Caco-2 (cell line): Measurements from ENCODE around the gene PELI2. TPM values are rescaled to one million over a fixed set of nuclear protein-coding genes. Genes with fewer than 3 reads are reported as not detected.

Experiments
- Bru-seq: library from RNA; stranded (reverse); fragments of 400-500 nt; gene quantifications from one replicate; lab custom pipeline; 2021; lab: Mats Ljungman, UMichigan
- BruChase-seq, 2 experiments: library from RNA; stranded (reverse); fragments of 400-500 nt; gene quantifications; one replicate each; lab custom pipeline; 2021; lab: Mats Ljungman, UMichigan
- BruUV-seq: library from RNA; stranded (reverse); fragments of 400-500 nt; replicated peaks from 2 replicates; lab custom pipeline; 2021; lab: Mats Ljungman, UMichigan
- CTCF ChIA-PET: fragments of 300-600 bp; sonication (Branson Sonifier 250); formaldehyde crosslinking; loops from one replicate; lab custom pipeline; 2022; ENCODE audit warnings: antibody characterized with exemption; lab: Charles Lee
- POLR2A ChIA-PET: fragments of 300-600 bp; sonication (Branson Sonifier 250); formaldehyde crosslinking; loops from one replicate; lab custom pipeline; 2022; ENCODE audit warnings: antibody characterized with exemption; lab: Charles Lee
- DNase-seq, 2 experiments: peaks; one replicate each; pipeline versions ENCODE4 v3.0.0 to v3.0.0-alpha.2; 2020 to 2022
- H3K27me3 ChIP-seq: replicated peaks from 2 replicates; pipeline ENCODE4 v1.6.0; 2011; ENCODE audit warnings: low read length; ENCODE audit not compliant: control insufficient read depth, insufficient read depth
- H3K36me3 ChIP-seq: 2 replicates; pipeline ENCODE4 v1.5.1; 2011; ENCODE audit warnings: low read length; ENCODE audit not compliant: control insufficient read depth, insufficient read depth
- H3K4me1 ChIP-seq: fragments of 250-450 bp; sonication (Bioruptor Pico); 2 replicates; pipeline ENCODE4 v1.5.1; 2020; ENCODE audit warnings: mild to moderate bottlenecking
- H3K4me3 ChIP-seq: 2 replicates; pipeline ENCODE4 v1.5.1; 2011; ENCODE audit warnings: low read depth, mild to moderate bottlenecking, control low read depth, low read length
- H3K9me3 ChIP-seq: fragments of 250-450 bp; sonication (Bioruptor Pico); 2 replicates; pipeline ENCODE4 v1.5.1; 2020; ENCODE audit warnings: mild to moderate bottlenecking, moderate library complexity
- H3K27ac Mint-ChIP-seq: one replicate; pipeline ENCODE4 v1.8.0; 2022; ENCODE audit warnings: mixed read lengths; ENCODE audit not compliant: unreplicated experiment
- H3K27me3 Mint-ChIP-seq: one replicate; pipeline ENCODE4 v1.8.0; 2022; ENCODE audit warnings: mixed read lengths; ENCODE audit not compliant: insufficient read depth, unreplicated experiment
- H3K36me3 Mint-ChIP-seq: one replicate; pipeline ENCODE4 v1.8.0; 2022; ENCODE audit warnings: mild to moderate bottlenecking, mixed read lengths; ENCODE audit not compliant: insufficient read depth, unreplicated experiment
- H3K4me1 Mint-ChIP-seq: one replicate; pipeline ENCODE4 v1.8.0; 2022; ENCODE audit warnings: low read depth, mixed read lengths; ENCODE audit not compliant: unreplicated experiment
- H3K4me3 Mint-ChIP-seq: one replicate; pipeline ENCODE4 v1.8.0; 2022; ENCODE audit warnings: mild to moderate bottlenecking, moderate library complexity, mixed read lengths; ENCODE audit not compliant: unreplicated experiment
- H3K9me3 Mint-ChIP-seq: one replicate; pipeline ENCODE4 v1.8.0; 2022; ENCODE audit warnings: mixed read lengths; ENCODE audit not compliant: unreplicated experiment
- CTCF ChIP-seq, 2 experiments: fragments of 200-600 bp in 1 of 2; IDR thresholded peaks; 1 replicate in 1 of 2; 2 replicates in 1 of 2; pipeline versions ENCODE4 v1.5.1 to v1.8.0; 2011 to 2022; ENCODE audit warnings: antibody characterized with exemption in 1 of 2, control low read depth in 1 of 2, inconsistent platforms in 1 of 2, low read depth in 1 of 2, low read length in 1 of 2, mild to moderate bottlenecking in 1 of 2, moderate library complexity in 1 of 2; ENCODE audit not compliant: insufficient read depth in 1 of 2, severe bottlenecking in 1 of 2, unreplicated experiment in 1 of 2
- intact Hi-C: fragments of 100-400 bp; cut with micrococcal nuclease; formaldehyde crosslinking; loops from one replicate; pipeline ENCODE4 v1.10.0; 2022; ENCODE audit not compliant: unreplicated experiment
- long read RNA-seq: library from polyadenylated mRNA; stranded (forward); transcript quantifications from one replicate; pipeline ENCODE4 v2.0.0, GENCODE V29; 2022
- total RNA-seq: library from RNA; stranded (reverse); gene quantifications from 2 replicates; pipeline ENCODE4 v1.2.3, GENCODE V29; 2022

Gene PELI2
- total RNA-seq: 8.1 and 8.5 TPM in 2 replicates
- Bru-seq, nascent RNA: percentile 60 among the genes with signal in this experiment
- BruChase-seq, experiment 1, labeled RNA remaining after a 2-hour chase: percentile 55 among the genes with signal in this experiment
- percentile 49 among the genes with signal in this experiment for BruChase-seq, experiment 2, labeled RNA remaining after a 6-hour chase
- long read RNA-seq, partial matches to known transcripts: 1 of 1 reads
- long read RNA-seq, other reads (novel, unspliced or antisense): 0 of 1 reads

GRCh38 chr14:56117765-56118610 is at the start of gene PELI2:
Gene PELI2 (plus strand): TSS chr14:56118411. CDS start chr14:56118661, 250 bp downstream.
- H3K36me3 ChIP-seq: no peaks in the 10 kb centered on the region
- peak; percentile 67 to 85 for DNase-seq
- H3K4me1 Mint-ChIP-seq: peaks cover 24% of the 10 kb centered on the region
- H3K4me3 Mint-ChIP-seq: peak within 1 kb of the TSS; percentile 96
- ChIA-PET CTCF (interaction anchor here (0.6 to 1.7 kb wide), 2 partner anchors 19 to 223 kb away, joined by 3 to 4 read pairs; no protein-coding TSS in a partner anchor), POLR2A (interaction anchor here (0.5 kb wide), 1 partner anchor 965 kb away, joined by 3 read pairs; no protein-coding TSS in a partner anchor)
- peaks cover 11% of the 10 kb centered on the region for H3K27me3 Mint-ChIP-seq
- H3K27ac Mint-ChIP-seq: no peak within 1 kb of the TSS
- intact Hi-C loops: loop anchor here (1.0 kb wide), 1 partner anchor 19 kb away; no protein-coding TSS in a partner anchor
- no peaks in the 10 kb centered on the region for H3K9me3 Mint-ChIP-seq
- H3K36me3 Mint-ChIP-seq: peaks cover 5% of the 10 kb centered on the region
- H3K27me3 ChIP-seq: no peaks in the 10 kb centered on the region
- H3K4me1 ChIP-seq: peaks cover 10% of the 10 kb centered on the region; the same call in 1 of the 2 replicates
- H3K9me3 ChIP-seq: no peaks in the 10 kb centered on the region
- peak within 1 kb of the TSS; percentile 49 for H3K4me3 ChIP-seq
- peak in 1 of 2 experiments; percentile 19 for TF ChIP-seq CTCF (IDR thresholded peaks at IDR 0.05; ENCODE audit: insufficient read depth in 1 of 2, low read depth in 1 of 2, low read length in 1 of 2, severe bottlenecking in 1 of 2, unreplicated experiment in 1 of 2)
- BruUV-seq: no TSS peak

GRCh38 chr14:56073799-56074198 is 44.4 kb upstream of the PELI2 start:
- Mint-ChIP-seq H3K36me3 (no peaks in the 10 kb centered on the region), H3K27me3 (no peaks in the 10 kb centered on the region), H3K4me1 (no peaks in the 10 kb centered on the region), H3K4me3 (no peak overlapping the region), H3K27ac (no peak overlapping the region), H3K9me3 (no peaks in the 10 kb centered on the region)
- Histone ChIP-seq H3K4me1 (no peaks in the 10 kb centered on the region), H3K36me3 (no peaks in the 10 kb centered on the region), H3K27me3 (no peaks in the 10 kb centered on the region), H3K4me3 (no peak overlapping the region), H3K9me3 (no peaks in the 10 kb centered on the region)
- POLR2A ChIA-PET: no interaction called here
- no TSS peak for BruUV-seq
- TF ChIP-seq CTCF (IDR thresholded peaks at IDR 0.05; ENCODE audit: insufficient read depth in 1 of 2, low read depth in 1 of 2, low read length in 1 of 2, severe bottlenecking in 1 of 2, unreplicated experiment in 1 of 2): no peak
- no peak for DNase-seq
- CTCF ChIA-PET: no interaction called here
- intact Hi-C loops: no loop called here

GRCh38 chr14:56075301-56075700 is 42.9 kb upstream of the PELI2 start:
- Histone ChIP-seq H3K4me3 (no peak overlapping the region), H3K27me3 (no peaks in the 10 kb centered on the region), H3K4me1 (no peaks in the 10 kb centered on the region), H3K36me3 (no peaks in the 10 kb centered on the region), H3K9me3 (no peaks in the 10 kb centered on the region)
- CTCF ChIA-PET: no interaction called here
- no peak for DNase-seq
- H3K36me3 Mint-ChIP-seq: no peaks in the 10 kb centered on the region
- intact Hi-C loops: no loop called here
- no peaks in the 10 kb centered on the region for H3K9me3 Mint-ChIP-seq
- no peak overlapping the region for H3K4me3 Mint-ChIP-seq
- no peak for TF ChIP-seq CTCF (IDR thresholded peaks at IDR 0.05; ENCODE audit: insufficient read depth in 1 of 2, low read depth in 1 of 2, low read length in 1 of 2, severe bottlenecking in 1 of 2, unreplicated experiment in 1 of 2)
- no peaks in the 10 kb centered on the region for H3K4me1 Mint-ChIP-seq
- no peaks in the 10 kb centered on the region for H3K27me3 Mint-ChIP-seq
- no peak overlapping the region for H3K27ac Mint-ChIP-seq
- POLR2A ChIA-PET: no interaction called here
- BruUV-seq: no TSS peak
